HG02973 (cell line): ENCODE measurements around the gene SCMH1.

Experiments used
- ATAC-seq: cut with Tn5 transposase; IDR thresholded peaks from one replicate; pipeline ENCODE4 v1.9.1; 2021; ENCODE audit warnings: moderate library complexity; ENCODE audit not compliant: unreplicated experiment

The SCMH1 gene

GRCh38 chr1:41101950-41102607 is 140.0 kb downstream of the SCMH1 start:
- ATAC-seq, result no peak

GRCh38 chr1:41101076-41101475 is 141.0 kb downstream of the SCMH1 start:
- no peak for ATAC-seq

- ATAC-seq, result no peak
These were observed 141.9 kb downstream of the SCMH1 start for GRCh38 chr1:41100170-41100569.

DNA sequence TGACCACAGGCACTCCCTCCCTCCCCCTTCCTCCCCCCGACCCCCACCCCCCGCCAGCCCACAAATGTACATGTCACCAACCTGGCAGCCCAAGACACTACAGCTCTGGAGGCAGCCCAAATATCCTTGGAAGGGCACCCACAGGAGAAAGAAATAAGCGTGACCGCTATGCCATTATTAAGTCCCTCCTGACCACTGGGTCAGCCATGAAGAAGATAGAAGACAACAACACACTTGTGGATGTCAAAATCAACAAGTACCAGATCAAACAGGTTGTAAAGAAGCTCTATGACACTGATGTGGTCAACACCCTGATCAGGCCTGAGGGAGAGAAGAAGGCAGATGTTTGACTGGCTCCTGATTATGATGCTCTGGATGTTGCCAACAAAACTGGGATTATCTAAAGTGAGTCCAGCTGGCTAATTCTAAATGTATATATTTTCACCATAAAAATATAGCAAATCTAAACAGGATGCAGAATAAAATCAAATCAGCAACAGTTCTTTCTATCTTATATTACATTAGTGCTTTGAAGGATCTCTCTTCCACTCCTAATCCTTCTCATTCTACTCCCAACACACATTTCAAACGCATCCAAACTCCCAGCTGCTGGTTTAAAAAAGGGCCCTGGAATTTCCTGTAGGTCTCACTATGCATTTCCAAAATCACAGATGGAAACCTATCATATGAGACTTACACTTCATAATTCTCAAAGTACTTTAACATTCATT is 143.2 kb downstream of the SCMH1 start:
- ATAC-seq, result no peak

- no peak for ATAC-seq
These were observed 145.0 kb downstream of the SCMH1 start for GRCh38 chr1:41097105-41097504.

DNA sequence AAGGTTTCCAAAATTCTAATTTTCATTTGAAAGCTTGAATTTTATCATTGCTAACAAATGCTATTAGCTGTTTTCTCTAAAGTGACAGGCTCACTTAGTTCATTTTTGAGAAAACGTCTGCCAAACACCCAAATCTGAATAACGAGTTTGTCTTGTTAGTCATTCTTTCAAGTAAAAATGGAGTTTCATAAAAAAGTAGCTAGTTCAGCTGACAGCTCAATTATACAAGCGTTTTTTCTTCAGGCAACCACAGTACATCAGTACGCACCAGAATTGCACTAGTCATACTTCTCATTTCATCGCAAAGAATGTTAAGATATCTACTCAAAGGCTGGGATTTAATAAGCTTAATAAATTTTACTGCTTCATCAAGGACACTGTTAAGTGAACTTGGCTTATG is 148.3 kb downstream of the SCMH1 start:
- ATAC-seq, result no peak

DNA sequence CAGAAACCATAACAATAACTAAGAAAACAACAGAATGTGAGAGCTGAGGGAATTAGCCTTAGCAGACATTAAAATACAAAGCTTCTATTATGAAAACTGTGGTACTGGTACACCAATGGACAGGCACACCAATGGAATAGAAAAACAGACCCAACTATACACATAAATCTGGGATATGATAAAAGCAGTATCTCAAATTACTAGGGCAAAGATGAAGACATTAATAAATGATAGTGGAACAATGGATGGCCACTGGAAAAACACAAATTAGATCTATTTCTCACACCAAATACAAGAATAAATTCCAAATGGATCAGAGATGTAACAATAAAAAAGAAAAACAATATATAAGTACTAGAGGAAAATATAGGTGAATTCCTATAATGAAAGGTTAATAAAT is 155.2 kb downstream of the SCMH1 start:
- ATAC-seq, result no peak

DNA sequence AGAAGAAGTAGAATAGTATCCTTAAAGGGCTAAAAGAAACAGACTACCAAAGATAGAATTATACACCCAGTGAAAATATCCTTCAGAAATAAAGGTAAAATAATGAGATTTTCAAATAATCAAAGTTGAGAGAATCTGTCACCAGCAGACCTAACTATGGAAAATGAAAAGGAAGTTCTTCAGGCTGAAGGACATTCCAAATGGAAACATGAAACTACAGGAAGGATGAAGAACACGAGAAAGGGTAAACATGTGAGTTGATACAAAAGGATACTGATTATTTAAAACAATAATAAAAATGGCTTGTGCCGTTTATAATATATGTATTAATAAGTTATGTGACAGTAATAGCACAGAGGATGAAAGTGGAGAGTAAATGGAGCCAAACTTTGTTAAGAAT is 163.5 kb downstream of the SCMH1 start:
- ATAC-seq, result no peak

DNA sequence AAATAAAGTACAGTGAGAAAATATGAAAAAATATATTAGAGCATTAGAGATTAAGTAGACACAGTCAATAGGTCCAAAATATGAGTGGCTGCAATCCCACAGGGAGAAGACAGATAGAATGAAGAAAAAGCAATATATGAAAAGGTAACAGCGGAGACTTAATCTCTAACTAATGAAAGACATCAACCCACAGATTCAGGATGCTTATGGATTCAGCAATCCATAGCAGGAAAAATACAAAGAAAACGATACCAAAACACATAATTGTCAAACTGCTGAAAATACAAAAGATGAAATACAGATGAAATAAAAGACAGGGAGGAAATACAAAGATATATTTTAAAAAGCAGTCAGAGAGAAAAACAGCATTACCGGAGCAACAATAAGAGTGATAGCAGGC is 163.9 kb downstream of the SCMH1 start:
- ATAC-seq, result no peak

DNA sequence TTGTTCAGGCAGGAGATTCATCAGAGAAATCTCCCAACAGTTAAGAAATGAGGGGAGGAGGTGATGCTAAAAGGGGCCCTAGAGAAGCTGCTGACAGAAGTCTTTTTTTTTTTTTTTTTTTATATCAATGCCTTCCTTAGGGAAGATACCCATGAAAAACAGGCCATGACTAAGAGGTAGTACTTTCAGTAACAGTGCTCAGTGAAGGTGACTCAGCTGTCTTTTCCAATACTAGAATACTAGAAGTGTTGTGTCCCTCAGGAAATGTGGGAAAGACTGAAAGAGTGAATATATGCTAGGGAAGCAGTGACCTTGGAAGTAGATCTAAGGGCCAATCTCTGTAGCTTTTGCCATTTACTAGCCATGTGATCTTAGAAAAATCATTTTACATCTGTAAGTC is 168.1 kb downstream of the SCMH1 start:
- ATAC-seq, result no peak

DNA sequence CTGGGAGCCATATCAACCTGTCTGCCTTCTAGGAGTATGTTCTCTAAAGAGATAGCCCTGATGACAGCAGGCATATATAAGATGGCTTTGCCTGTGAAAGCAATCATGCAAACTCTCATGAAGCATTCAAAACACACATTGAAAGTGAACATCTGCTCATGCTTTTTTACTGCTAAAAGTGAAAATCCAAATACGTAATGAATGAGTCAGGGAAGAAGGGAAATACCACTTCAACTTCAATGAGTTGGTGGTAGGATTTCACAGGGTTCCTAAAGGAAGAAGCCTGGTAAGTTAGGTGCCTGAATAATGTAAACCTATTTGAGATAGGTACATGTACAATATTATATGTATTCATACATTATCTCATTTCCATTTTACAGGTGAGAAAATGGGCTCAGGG is 170.1 kb downstream of the SCMH1 start:
- ATAC-seq, result no peak

GRCh38 chr1:41056907-41057306 is 185.2 kb downstream of the SCMH1 start:
- ATAC-seq, result no peak

DNA sequence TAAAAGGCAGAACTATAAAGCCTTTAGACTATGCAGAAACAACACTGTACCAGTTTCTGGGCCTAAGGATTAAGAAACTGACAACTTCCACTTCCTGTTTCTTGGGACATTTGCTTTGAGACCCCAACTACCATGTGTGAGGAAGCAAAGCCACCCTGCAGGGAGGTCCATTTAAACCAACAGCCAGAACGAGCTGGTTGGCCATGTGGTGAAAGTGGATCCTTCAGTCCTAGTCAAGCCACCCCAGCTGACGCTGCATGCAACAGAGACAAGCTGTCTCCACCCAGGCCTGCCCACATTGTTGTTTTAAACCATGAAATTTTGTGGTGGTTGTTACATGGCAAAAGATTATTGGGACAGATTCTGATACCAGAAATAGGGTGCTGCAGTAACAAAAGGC is 188.8 kb downstream of the SCMH1 start:
- ATAC-seq, result no peak

DNA sequence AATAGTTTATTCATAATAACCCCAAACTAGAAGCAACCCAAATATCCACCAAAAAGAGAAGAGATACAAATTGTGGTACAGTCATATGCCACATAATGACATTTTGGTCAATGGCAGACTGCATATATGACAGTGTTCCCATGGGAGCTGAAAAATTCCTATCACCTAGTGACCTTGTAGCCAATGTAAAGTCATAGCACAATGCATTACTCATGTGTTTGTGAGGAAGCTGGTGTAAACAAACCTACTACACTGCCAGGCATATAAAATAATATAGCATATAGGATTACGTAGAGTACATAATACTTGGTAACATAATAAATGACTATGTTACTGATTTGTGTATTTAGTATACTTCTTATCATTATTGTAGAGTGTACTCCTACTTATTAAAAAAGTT is 191.1 kb downstream of the SCMH1 start:
- ATAC-seq, result no peak

DNA sequence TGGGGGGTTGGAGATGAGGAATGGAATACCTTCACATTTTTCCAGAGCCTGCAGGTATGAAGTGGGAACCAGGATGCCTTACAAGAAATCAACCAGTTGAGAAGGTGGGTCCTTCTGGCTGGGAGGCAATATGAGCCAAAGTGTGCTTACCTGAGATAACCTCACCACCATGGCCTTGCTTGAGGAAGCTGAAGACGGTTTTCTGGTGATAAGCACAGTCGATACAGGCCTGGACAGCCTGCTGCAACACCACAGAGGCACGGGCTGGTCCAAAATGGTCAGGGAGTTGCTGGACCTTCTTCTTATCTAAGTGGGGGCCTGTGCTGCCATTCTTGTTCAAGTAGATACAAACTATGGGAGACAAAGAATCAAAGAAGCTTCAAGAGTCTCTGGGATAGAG is 193.6 kb downstream of the SCMH1 start:
- no peak for ATAC-seq

DNA sequence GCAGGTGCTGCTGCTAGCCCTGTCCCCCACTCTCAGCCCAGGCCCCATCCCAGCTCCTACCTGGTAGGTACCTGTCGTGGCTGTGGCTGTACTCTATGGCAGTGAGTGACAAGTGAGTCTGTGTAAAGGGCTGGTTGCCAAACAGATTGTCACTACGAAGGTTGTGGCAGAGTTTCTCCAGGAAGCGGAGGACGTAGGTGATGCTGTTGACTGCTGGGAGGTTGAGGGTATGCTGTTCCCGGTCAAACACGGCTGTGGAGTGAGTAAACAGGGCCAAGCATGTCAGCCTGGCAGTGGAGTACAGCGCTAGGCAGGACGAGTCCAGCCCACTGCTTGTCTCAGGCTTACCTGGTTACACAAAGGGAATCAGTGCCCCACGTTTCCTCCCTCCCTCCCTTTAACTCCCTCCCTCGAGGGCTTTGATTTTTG is 195.7 kb downstream of the SCMH1 start:
- ATAC-seq, result no peak

DNA sequence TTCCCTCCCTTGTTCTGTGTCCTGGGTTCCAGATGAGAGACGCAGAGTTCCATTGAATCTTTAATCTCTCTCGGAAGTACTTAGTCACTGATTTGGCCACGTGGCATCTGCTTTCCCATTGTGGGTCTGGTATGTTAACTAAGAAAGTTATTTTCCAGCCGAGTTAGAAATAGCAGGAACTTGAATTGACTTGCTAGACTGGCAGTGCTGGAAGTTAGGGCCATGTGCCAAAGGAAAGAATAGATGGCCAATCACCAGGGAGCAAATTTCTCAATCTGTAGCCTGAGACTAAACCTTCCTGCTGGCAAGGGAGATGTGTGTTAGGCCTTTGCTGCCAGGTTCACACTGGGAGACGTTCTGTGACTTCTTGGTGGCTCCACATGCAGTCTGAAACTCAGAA is 196.4 kb downstream of the SCMH1 start:
- no peak for ATAC-seq

GRCh38 chr1:41044187-41044586 is 197.9 kb downstream of the SCMH1 start:
- no peak for ATAC-seq

GRCh38 chr1:41041614-41042270 is 200.4 kb downstream of the SCMH1 start:
- ATAC-seq, result no peak

GRCh38 chr1:41038110-41038509 is 204.0 kb downstream of the SCMH1 start:
- ATAC-seq, result no peak

- no peak for ATAC-seq
These were observed 204.8 kb downstream of the SCMH1 start for GRCh38 chr1:41037116-41037903.
